Endodermal cell (in vitro differentiated cells): Measurements from ENCODE around the gene UQCC2. TPM values are rescaled to one million over a fixed set of nuclear protein-coding genes. Genes with fewer than 3 reads are reported as not detected.

Source experiments
- DNase-seq: peaks from one replicate; pipeline ENCODE4 v3.0.0-alpha.2; 2017
- H3K27ac ChIP-seq: 2 replicates; pipeline ENCODE4 v1.5.1; 2013; ENCODE audit warnings: mild to moderate bottlenecking, low read depth, low read length, moderate library complexity
- H3K27me3 ChIP-seq: 2 replicates; pipeline ENCODE4 v1.6.1; 2013; ENCODE audit warnings: mild to moderate bottlenecking, low read length, moderate library complexity; ENCODE audit not compliant: insufficient read depth, control insufficient read depth, poor library complexity, severe bottlenecking
- H3K36me3 ChIP-seq: 2 replicates; pipeline ENCODE4 v1.7.0; 2013; ENCODE audit warnings: mild to moderate bottlenecking, low read length, moderate library complexity; ENCODE audit not compliant: control insufficient read depth, insufficient read depth
- H3K4me1 ChIP-seq: one replicate; pipeline ENCODE4 v1.7.0; 2013; ENCODE audit warnings: low read length; ENCODE audit not compliant: control insufficient read depth, insufficient read depth
- H3K4me3 ChIP-seq: 2 replicates; pipeline ENCODE4 v1.5.1; 2013; ENCODE audit warnings: mild to moderate bottlenecking, low read length, moderate library complexity
- H3K9ac ChIP-seq: 2 replicates; pipeline ENCODE4 v1.6.1; 2013; ENCODE audit warnings: mild to moderate bottlenecking, low read length, moderate library complexity; ENCODE audit not compliant: poor library complexity, severe bottlenecking; ENCODE audit errors: extremely low read depth
- H3K9me3 ChIP-seq: 2 replicates; pipeline ENCODE4 v1.6.1; 2013; ENCODE audit warnings: mild to moderate bottlenecking, low read length, moderate library complexity; ENCODE audit not compliant: control insufficient read depth
- H3K27ac Mint-ChIP-seq: 2 replicates; pipeline ENCODE4 v1.8.0; 2020; ENCODE audit warnings: mixed read lengths
- H3K27me3 Mint-ChIP-seq: 2 replicates; pipeline ENCODE4 v1.8.0; 2021; ENCODE audit warnings: mild to moderate bottlenecking, mixed read lengths; ENCODE audit not compliant: insufficient read depth
- H3K36me3 Mint-ChIP-seq: 2 replicates; pipeline ENCODE4 v1.8.0; 2020; ENCODE audit warnings: low read depth, mixed read lengths
- H3K4me1 Mint-ChIP-seq: 2 replicates; pipeline ENCODE4 v1.8.0; 2020; ENCODE audit warnings: mixed read lengths
- H3K4me3 Mint-ChIP-seq: 2 replicates; pipeline ENCODE4 v1.8.0; 2020; ENCODE audit warnings: mild to moderate bottlenecking, moderate library complexity, mixed read lengths
- H3K9me3 Mint-ChIP-seq: 2 replicates; pipeline ENCODE4 v1.8.0; 2020; ENCODE audit warnings: mild to moderate bottlenecking, mixed read lengths
- WGBS, 2 experiments: methylation state at CpG; one replicate each; pipeline versions ENCODE4 v1.1.5 to v1.1.7; 2013; ENCODE audit warnings: missing lambda C conversion rate in 2 of 2, mixed read lengths in 1 of 2; ENCODE audit not compliant: insufficient coverage in 1 of 2, insufficient read length in 1 of 2; 5-methylcytosine and 5-hydroxymethylcytosine counted together
- total RNA-seq, 2 donors: library from RNA; stranded (reverse); fragmentation: NEBNext Ultra II Directional in 1 of 2; extraction: Animal tissue kit (Norgen Biotek cat#: 25700) in 1 of 2; gene quantifications; 2 replicates in 1 of 2; 3 replicates in 1 of 2; pipeline ENCODE4 v1.2.1, GENCODE V29; 2021
- TF ChIP-seq, protein P1 (sequence below): fragments of 200-600 bp; sonication (generic); conservative IDR thresholded peaks from 2 replicates; pipeline ENCODE4 v1.5.0; 2021; ENCODE audit warnings: antibody characterized with exemption, mild to moderate bottlenecking

UQCC2 gene
- total RNA-seq, 2 donors from 2014 or later = 120 to 174 TPM

DNA sequence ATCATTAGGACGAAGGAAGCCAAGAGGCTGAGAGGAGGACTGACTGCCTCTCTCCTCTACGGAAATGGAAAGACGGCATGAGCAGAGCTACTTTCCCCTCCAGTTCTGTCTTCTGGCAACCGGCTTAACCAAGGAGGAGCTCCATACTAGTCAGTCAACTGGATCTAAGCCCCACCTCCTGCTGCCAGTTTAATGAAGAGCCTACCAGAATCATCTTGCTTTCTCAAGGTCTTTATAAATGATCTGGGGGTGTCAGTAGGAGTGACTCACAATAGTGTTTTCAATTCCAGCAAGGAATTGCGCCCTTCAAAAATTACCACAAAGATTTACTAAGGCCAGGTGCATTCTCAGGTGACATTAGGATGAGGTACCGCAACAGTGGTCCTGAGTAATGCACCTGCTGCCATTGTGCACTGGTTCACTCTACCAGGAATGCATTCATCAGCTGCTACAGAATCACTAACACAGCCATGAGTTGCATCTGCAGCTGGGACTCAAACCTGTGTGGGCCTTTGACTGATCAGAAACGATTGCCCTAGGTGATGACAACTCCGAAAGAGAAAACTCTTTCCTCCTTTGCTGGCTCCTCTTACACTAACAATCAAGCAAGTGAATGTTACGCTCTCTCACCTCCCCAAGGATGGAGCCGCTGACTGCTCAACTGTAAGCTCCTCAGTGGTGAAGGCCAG is 2.8 kb downstream of the UQCC2 start:
- peaks cover 45% of the 10 kb centered on the region for H3K36me3 Mint-ChIP-seq
- 95 to 98% methylated on average over 10 of the region's 10 CpGs for WGBS, 2 experiments
- no peak overlapping the region for H3K4me3 ChIP-seq
- TF ChIP-seq, protein P1, sequence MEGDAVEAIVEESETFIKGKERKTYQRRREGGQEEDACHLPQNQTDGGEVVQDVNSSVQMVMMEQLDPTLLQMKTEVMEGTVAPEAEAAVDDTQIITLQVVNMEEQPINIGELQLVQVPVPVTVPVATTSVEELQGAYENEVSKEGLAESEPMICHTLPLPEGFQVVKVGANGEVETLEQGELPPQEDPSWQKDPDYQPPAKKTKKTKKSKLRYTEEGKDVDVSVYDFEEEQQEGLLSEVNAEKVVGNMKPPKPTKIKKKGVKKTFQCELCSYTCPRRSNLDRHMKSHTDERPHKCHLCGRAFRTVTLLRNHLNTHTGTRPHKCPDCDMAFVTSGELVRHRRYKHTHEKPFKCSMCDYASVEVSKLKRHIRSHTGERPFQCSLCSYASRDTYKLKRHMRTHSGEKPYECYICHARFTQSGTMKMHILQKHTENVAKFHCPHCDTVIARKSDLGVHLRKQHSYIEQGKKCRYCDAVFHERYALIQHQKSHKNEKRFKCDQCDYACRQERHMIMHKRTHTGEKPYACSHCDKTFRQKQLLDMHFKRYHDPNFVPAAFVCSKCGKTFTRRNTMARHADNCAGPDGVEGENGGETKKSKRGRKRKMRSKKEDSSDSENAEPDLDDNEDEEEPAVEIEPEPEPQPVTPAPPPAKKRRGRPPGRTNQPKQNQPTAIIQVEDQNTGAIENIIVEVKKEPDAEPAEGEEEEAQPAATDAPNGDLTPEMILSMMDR = no peak
- peaks cover 12% of the 10 kb centered on the region for H3K4me1 Mint-ChIP-seq
- no peak overlapping the region for H3K27ac Mint-ChIP-seq
- H3K9me3 Mint-ChIP-seq = no peaks in the 10 kb centered on the region
- H3K9me3 ChIP-seq = no peaks in the 10 kb centered on the region
- no peaks in the 10 kb centered on the region for H3K27me3 ChIP-seq
- peaks cover 43% of the 10 kb centered on the region for H3K36me3 ChIP-seq
- peaks cover 7% of the 10 kb centered on the region for H3K4me1 ChIP-seq
- no peaks in the 10 kb centered on the region for H3K27me3 Mint-ChIP-seq
- no peak for DNase-seq
- no peak overlapping the region for H3K4me3 Mint-ChIP-seq
- no peak overlapping the region for H3K9ac ChIP-seq
- no peak overlapping the region for H3K27ac ChIP-seq

DNA sequence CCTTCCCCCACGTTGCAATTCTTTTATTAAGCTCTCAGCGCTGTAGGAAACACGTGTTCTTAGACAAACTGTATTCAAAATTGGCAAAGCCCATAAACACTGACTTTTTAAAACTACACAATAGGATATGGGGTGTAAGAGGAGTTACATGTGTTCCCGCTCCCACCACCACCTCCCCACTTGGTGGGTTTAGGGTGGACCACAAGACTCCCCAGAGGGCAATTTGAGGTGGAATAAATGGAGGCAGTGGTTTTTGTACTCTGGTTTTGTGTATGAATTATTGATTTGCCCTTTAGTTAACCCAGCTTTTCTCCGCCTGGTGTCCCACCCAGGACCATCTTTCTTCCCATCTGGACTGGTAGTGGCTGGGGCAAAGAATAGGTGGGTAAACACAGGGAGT is 3.7 kb downstream of the UQCC2 start:
- H3K36me3 Mint-ChIP-seq = peaks cover 45% of the 10 kb centered on the region
- H3K9me3 Mint-ChIP-seq = no peaks in the 10 kb centered on the region
- peaks cover 43% of the 10 kb centered on the region for H3K36me3 ChIP-seq
- 88 to 97% methylated on average over 1 to 5 of the region's 5 CpGs for WGBS, 2 experiments
- H3K27ac ChIP-seq = no peak overlapping the region
- peaks cover 12% of the 10 kb centered on the region for H3K4me1 Mint-ChIP-seq
- H3K9ac ChIP-seq = no peak overlapping the region
- H3K9me3 ChIP-seq = no peaks in the 10 kb centered on the region
- H3K27me3 ChIP-seq = no peaks in the 10 kb centered on the region
- H3K27me3 Mint-ChIP-seq = no peaks in the 10 kb centered on the region
- no peak for DNase-seq
- H3K4me1 ChIP-seq = peaks cover 7% of the 10 kb centered on the region
- H3K4me3 ChIP-seq = no peak overlapping the region
- no peak overlapping the region for H3K27ac Mint-ChIP-seq
- TF ChIP-seq, protein P1 = no peak
- H3K4me3 Mint-ChIP-seq = no peak overlapping the region

DNA sequence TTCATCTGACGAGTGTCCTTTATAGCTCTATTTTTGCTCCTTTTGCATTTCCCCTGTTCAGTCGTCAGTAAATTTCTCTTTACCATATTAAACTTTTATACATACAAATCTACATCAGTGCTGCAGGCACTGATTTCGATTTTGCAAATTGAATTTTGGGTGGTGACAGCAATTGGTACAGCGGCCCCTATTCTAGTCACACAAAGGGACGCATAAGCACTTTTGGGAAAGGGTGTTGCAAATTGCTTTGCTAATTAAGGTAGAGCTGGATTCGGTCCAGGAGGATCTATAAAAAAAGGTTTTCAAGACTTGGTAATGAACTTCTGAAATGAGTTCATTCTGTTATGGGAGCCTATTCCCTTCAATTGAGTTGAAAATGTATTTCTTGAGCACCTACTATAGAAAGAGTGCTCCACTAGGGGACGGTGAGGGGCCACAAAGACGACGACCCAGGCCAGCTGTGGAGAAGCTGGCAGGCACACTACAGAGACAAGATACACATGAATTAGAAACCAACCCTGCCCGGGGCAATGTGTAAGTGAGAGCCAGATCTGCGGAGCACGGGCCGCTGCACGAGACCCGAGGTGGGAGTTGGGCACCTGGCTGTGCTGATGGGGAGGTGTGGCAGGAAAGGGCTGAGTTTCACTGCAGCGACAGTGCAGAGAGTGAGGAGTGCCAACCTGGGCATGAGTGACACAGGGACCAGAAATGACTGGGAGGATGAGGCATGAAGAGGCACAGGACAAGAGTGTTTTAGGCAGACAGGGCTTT is 5.4 kb downstream of the UQCC2 start:
- Histone ChIP-seq H3K4me1 (peaks cover 7% of the 10 kb centered on the region), H3K4me3 (no peak overlapping the region), H3K9me3 (no peaks in the 10 kb centered on the region), H3K27me3 (no peaks in the 10 kb centered on the region), H3K27ac (no peak overlapping the region), H3K9ac (no peak overlapping the region), H3K36me3 (peaks cover 43% of the 10 kb centered on the region)
- 93% methylated on average over 16 of the region's 16 CpGs for WGBS, 2 experiments
- DNase-seq = no peak
- Mint-ChIP-seq H3K9me3 (no peaks in the 10 kb centered on the region), H3K4me1 (peaks cover 8% of the 10 kb centered on the region), H3K27me3 (no peaks in the 10 kb centered on the region), H3K36me3 (peaks cover 45% of the 10 kb centered on the region), H3K27ac (no peak overlapping the region), H3K4me3 (no peak overlapping the region)
- TF ChIP-seq, protein P1 = no peak
